K562 (cell line): Measurements from ENCODE around the gene ABHD12. TPM values are rescaled to one million over a fixed set of nuclear protein-coding genes. Genes with fewer than 3 reads are reported as not detected.
A peak's percentile ranks its signal among the peaks of the same experiment; 100 is the strongest.

Source experiments
- CXXC5 ChIP-seq: fragments of 250-450 bp; sonication (Bioruptor Pico); IDR thresholded peaks from 2 replicates; pipeline ENCODE4 v1.8.0; 2022; ENCODE audit warnings: inconsistent platforms, mild to moderate bottlenecking, moderate library complexity
- FIP1L1 ChIP-seq: fragments of 200-400 bp; formaldehyde crosslinking; IDR thresholded peaks from 2 replicates; pipeline ENCODE4 v1.6.1; 2018; ENCODE audit warnings: mild to moderate bottlenecking, low read depth, low read length; ENCODE audit not compliant: poor library complexity, severe bottlenecking
- HDAC2 ChIP-seq: fragments of 450-650 bp; IDR thresholded peaks from 2 replicates; pipeline ENCODE4 v1.6.1; 2016; ENCODE audit warnings: mild to moderate bottlenecking
- KLF16 ChIP-seq: IDR thresholded peaks from 2 replicates; pipeline ENCODE4 v1.6.1; 2016; ENCODE audit warnings: antibody characterized with exemption
- NFYB ChIP-seq: IDR thresholded peaks from 2 replicates; pipeline ENCODE4 v1.6.1; 2011; ENCODE audit warnings: mild to moderate bottlenecking, moderate library complexity; ENCODE audit not compliant: insufficient read length; ENCODE audit errors: extremely low read depth
- OTX1 ChIP-seq: fragments of 450-650 bp; formaldehyde crosslinking; IDR thresholded peaks from 2 replicates; pipeline ENCODE4 v1.4.0; 2022; ENCODE audit warnings: mild to moderate bottlenecking
- POLR2A ChIP-seq: fragments of 450-650 bp; conservative IDR thresholded peaks from 2 replicates; pipeline ENCODE4 v1.6.1; 2016
- RBM14 ChIP-seq: fragments of 200-400 bp; formaldehyde crosslinking; IDR thresholded peaks from 2 replicates; pipeline ENCODE4 v1.6.1; 2018; ENCODE audit warnings: low read depth, mild to moderate bottlenecking, low read length, moderate library complexity, borderline replicate concordance; ENCODE audit not compliant: insufficient read depth
- SETDB1 ChIP-seq: IDR thresholded peaks from one replicate; pipeline ENCODE4 v1.6.1; 2012; ENCODE audit warnings: low read length, control low read depth, inconsistent platforms
- SIN3A ChIP-seq, 2 experiments: fragments of 150-350 bp in 1 of 2; IDR thresholded peaks; 2 replicates each; pipeline ENCODE4 v1.6.1; 2011 to 2016; ENCODE audit warnings: borderline replicate concordance in 2 of 2, low read depth in 2 of 2, low read length in 2 of 2, mild to moderate bottlenecking in 2 of 2, moderate library complexity in 2 of 2; ENCODE audit not compliant: control insufficient read depth in 1 of 2
- SMARCE1 ChIP-seq: fragments of 450-650 bp; IDR thresholded peaks from 2 replicates; pipeline ENCODE4 v1.7.1; 2016; ENCODE audit warnings: mild to moderate bottlenecking
- ZBTB7A ChIP-seq: IDR thresholded peaks from 2 replicates; pipeline ENCODE4 v1.6.1; 2011; ENCODE audit warnings: low read depth, mild to moderate bottlenecking, low read length, moderate library complexity, borderline replicate concordance; ENCODE audit not compliant: control insufficient read depth
- ZNF12 ChIP-seq: sonication (generic); formaldehyde crosslinking; IDR thresholded peaks from 2 replicates; pipeline ENCODE4 v1.4.0; 2020; ENCODE audit warnings: mild to moderate bottlenecking, missing genetic modification reagents
- ZNF217 ChIP-seq: sonication (generic); formaldehyde crosslinking; IDR thresholded peaks from 2 replicates; pipeline ENCODE4 v1.8.0; 2022; ENCODE audit warnings: mild to moderate bottlenecking, missing genetic modification reagents
- ZNF384 ChIP-seq: IDR thresholded peaks from 2 replicates; pipeline ENCODE4 v1.6.1; 2012; ENCODE audit warnings: low read depth, low read length, improper control_type of control experiment
- ZNF408 ChIP-seq: fragments of 250-450 bp; sonication (Bioruptor Pico); IDR thresholded peaks from 2 replicates; pipeline ENCODE4 v1.4.0; 2020; ENCODE audit warnings: low read depth, mild to moderate bottlenecking, moderate library complexity
- polyA plus RNA-seq, 8 experiments: library from polyadenylated mRNA; depleted of rRNA in 4 of 8; stranded (reverse) in 5 of 8; unstranded in 3 of 8; fragments of >200 nt; fragmentation: Nextera tagmentation in 2 of 8; fragmentation: Illumina TruSeq in 1 of 8; extraction: Ambion mirVana in 2 of 8; extraction: Trizol in 1 of 8; gene quantifications; 2 replicates each; pipeline versions ENCODE4 v1.2.1 to v1.2.3, GENCODE V29; 2011 to 2014; ENCODE audit warnings: inconsistent platforms in 1 of 8, missing spikeins in 1 of 8
- total RNA-seq, 7 experiments: library from RNA; depleted of rRNA in 6 of 7; stranded (reverse); fragments of >200 nt in 6 of 7; fragmentation: Illumina TruSeq in 2 of 7; extraction: Trizol in 2 of 7; gene quantifications; 2 replicates each; pipeline versions ENCODE4 v1.2.1 to v1.2.3, GENCODE V29; 2011 to 2021; ENCODE audit warnings: low replicate concordance in 1 of 7
- TF ChIP-seq, protein P1 (sequence below): fragments of 250-450 bp; sonication (Bioruptor Pico); IDR thresholded peaks from 2 replicates; pipeline ENCODE4 v1.4.0; 2020
- TF ChIP-seq, protein P2 (sequence below): fragments of 450-650 bp; formaldehyde crosslinking; IDR thresholded peaks from 2 replicates; pipeline ENCODE4 v1.4.0; 2020; ENCODE audit warnings: mild to moderate bottlenecking
- TF ChIP-seq, protein P3 (sequence below): fragments of 250-450 bp; sonication (Bioruptor Pico); IDR thresholded peaks from 2 replicates; pipeline ENCODE4 v1.5.0; 2021
- TF ChIP-seq, protein P4 (sequence below): fragments of 450-650 bp; IDR thresholded peaks from 2 replicates; pipeline ENCODE4 v1.6.1; 2017; ENCODE audit warnings: antibody characterized with exemption, mild to moderate bottlenecking

The ABHD12 gene
- total and polyA plus RNA-seq, 9 of the 15 experiments (the other 6 are each of a cell fraction or from before 2014, with no cell fraction given) = 0.65 to 15.6 (median 9.1) TPM

DNA sequence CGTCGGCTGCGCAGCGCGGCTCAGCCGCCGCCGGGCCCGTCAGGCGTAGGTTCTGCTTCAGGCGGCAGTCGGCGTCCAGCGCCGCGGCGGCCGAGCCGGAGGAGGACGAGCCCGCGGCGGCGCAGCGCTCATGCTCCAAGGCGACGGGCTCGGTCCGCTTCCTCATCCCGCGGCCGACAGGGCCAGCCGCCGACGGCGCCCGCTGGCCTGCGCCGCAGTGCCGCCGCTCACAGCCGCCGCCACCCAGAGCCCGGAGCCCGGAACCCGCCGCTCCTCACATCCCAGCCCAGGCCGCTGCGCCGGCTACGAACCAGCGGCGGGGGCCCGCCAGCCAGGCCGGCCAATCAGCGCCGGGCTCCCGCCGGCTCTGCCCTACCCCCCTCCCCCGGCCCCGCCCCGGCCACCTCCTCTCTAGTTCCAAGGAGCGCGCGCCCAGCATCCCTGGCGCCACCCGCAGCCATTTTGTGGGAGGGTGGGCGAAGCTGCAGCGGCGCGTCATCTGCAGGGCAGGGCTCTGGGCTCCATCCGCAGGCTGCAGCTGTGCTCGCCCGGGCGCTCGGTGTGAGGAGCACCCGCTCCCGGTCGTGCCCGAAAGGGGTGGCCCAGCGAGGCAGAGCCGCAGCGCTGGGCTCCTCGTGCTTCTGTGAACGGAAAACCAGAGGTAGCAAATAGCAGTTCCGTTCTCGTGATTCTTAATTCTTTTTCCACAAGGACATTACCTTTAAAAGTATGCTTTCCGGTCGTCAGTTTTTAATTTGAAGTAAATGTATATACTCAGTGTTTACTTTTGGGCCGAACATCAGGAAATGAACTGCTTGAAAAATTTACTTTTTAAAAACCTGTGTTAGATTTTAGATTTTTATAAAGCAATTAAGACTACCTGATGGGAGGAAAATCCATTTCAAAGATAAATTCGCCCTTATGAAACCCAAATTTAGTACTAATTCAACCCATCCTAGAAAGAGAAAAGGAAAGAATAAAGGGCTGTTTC lies at the start of gene ABHD12 (continued):
- TF ChIP-seq SIN3A (IDR thresholded peaks at IDR 0.05; ENCODE audit: borderline replicate concordance in 2 of 2, control insufficient read depth in 1 of 2, low read depth in 2 of 2, low read length in 2 of 2) (no peak), SETDB1 (no peak), OTX1 (CRISPR knock-in tag) (no peak), ZNF408 (CRISPR knock-in tag) (no peak), POLR2A (peak; percentile 80), FIP1L1 (no peak), SMARCE1 (no peak), NFYB (no peak), RBM14 (no peak), CXXC5 (peak; percentile 66; the same call in 1 of the 2 replicates), ZBTB7A (no peak), KLF16 (no peak), ZNF12 (CRISPR knock-in tag) (no peak), ZNF217 (no peak), HDAC2 (no peak), ZNF384 (0 out of 2 replicates have a peak, but pooled peaks have one; percentile 38)
- TF ChIP-seq, protein P1, sequence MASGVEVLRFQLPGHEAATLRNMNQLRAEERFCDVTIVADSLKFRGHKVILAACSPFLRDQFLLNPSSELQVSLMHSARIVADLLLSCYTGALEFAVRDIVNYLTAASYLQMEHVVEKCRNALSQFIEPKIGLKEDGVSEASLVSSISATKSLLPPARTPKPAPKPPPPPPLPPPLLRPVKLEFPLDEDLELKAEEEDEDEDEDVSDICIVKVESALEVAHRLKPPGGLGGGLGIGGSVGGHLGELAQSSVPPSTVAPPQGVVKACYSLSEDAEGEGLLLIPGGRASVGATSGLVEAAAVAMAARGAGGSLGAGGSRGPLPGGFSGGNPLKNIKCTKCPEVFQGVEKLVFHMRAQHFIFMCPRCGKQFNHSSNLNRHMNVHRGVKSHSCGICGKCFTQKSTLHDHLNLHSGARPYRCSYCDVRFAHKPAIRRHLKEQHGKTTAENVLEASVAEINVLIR (CRISPR knock-in tag) = 0 out of 2 replicates have a peak, but pooled peaks have one; percentile 22
- TF ChIP-seq, protein P2, sequence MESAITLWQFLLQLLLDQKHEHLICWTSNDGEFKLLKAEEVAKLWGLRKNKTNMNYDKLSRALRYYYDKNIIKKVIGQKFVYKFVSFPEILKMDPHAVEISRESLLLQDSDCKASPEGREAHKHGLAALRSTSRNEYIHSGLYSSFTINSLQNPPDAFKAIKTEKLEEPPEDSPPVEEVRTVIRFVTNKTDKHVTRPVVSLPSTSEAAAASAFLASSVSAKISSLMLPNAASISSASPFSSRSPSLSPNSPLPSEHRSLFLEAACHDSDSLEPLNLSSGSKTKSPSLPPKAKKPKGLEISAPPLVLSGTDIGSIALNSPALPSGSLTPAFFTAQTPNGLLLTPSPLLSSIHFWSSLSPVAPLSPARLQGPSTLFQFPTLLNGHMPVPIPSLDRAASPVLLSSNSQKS = no peak
- TF ChIP-seq, protein P3, sequence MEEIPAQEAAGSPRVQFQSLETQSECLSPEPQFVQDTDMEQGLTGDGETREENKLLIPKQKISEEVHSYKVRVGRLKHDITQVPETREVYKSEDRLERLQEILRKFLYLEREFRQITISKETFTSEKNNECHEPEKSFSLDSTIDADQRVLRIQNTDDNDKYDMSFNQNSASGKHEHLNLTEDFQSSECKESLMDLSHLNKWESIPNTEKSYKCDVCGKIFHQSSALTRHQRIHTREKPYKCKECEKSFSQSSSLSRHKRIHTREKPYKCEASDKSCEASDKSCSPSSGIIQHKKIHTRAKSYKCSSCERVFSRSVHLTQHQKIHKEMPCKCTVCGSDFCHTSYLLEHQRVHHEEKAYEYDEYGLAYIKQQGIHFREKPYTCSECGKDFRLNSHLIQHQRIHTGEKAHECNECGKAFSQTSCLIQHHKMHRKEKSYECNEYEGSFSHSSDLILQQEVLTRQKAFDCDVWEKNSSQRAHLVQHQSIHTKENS (CRISPR knock-in tag) = no peak
- TF ChIP-seq, protein P4, sequence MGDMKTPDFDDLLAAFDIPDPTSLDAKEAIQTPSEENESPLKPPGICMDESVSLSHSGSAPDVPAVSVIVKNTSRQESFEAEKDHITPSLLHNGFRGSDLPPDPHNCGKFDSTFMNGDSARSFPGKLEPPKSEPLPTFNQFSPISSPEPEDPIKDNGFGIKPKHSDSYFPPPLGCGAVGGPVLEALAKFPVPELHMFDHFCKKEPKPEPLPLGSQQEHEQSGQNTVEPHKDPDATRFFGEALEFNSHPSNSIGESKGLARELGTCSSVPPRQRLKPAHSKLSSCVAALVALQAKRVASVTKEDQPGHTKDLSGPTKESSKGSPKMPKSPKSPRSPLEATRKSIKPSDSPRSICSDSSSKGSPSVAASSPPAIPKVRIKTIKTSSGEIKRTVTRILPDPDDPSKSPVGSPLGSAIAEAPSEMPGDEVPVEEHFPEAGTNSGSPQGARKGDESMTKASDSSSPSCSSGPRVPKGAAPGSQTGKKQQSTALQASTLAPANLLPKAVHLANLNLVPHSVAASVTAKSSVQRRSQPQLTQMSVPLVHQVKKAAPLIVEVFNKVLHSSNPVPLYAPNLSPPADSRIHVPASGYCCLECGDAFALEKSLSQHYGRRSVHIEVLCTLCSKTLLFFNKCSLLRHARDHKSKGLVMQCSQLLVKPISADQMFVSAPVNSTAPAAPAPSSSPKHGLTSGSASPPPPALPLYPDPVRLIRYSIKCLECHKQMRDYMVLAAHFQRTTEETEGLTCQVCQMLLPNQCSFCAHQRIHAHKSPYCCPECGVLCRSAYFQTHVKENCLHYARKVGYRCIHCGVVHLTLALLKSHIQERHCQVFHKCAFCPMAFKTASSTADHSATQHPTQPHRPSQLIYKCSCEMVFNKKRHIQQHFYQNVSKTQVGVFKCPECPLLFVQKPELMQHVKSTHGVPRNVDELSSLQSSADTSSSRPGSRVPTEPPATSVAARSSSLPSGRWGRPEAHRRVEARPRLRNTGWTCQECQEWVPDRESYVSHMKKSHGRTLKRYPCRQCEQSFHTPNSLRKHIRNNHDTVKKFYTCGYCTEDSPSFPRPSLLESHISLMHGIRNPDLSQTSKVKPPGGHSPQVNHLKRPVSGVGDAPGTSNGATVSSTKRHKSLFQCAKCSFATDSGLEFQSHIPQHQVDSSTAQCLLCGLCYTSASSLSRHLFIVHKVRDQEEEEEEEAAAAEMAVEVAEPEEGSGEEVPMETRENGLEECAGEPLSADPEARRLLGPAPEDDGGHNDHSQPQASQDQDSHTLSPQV = peak; percentile 26; the same call in 1 of the 2 replicates
